GM18873 (cell line): ENCODE data around the gene VWA8.
"Not testable (repeated sequence)": the region's sequence is repeated elsewhere in the genome, so short reads cannot be mapped to it uniquely, and the experiment has no call there.

Experiments used
- ATAC-seq: cut with Tn5 transposase; IDR thresholded peaks from one replicate; pipeline ENCODE4 v1.9.1; 2021; ENCODE audit warnings: mild to moderate bottlenecking, moderate library complexity, moderate number of reproducible peaks; ENCODE audit not compliant: unreplicated experiment, low FRiP score

Gene VWA8

DNA sequence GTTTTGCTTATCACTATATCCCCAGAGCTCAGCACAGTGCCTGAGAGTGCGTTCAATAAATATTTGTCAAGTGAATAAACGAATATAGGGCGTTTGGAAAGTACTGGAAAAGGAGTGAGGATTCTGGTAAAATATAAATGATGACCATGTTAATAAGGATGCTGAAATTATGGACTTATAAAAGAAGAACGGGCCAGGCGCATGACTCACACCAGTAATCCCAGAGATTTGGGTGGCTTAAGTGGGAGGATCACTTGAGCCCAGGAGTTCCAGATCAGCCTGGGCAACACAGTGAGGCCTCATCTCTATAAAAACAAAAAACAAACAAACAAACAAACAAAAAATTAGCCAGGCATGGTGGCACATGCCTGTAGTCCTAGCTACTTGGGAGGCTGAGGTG, 198.1 kb downstream of the VWA8 start:
- ATAC-seq, result no peak

DNA sequence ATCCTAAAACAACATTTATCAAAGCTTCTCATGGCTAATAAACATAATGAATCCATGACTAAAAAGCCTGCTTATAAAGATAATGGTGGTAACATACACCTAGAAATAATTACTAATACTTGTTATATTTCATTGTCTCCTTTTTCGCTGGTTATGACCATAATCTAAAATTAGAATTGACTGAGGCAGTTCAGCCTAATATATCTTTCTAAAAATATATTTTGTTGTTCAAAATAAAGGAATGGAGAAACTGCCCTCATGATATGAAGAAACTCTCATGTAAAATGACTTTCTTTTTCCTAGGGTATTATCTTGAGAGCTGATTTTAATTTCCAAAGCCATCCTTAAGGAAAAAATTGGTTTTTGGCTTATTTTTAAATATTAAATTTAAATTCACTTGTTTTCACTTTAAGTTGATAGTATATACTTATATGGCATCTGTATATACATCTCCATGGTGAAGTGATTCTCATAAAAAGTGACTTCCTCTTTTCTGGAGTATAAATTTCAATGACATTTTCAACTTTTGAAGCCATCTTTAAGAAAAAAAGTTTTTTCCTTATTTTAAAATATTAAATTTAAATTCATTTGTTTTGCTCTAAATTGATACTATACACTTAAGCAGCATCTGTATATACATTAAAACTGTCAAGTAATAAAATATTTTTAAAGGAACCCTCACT, 204.6 kb downstream of the VWA8 start:
- no peak for ATAC-seq

DNA sequence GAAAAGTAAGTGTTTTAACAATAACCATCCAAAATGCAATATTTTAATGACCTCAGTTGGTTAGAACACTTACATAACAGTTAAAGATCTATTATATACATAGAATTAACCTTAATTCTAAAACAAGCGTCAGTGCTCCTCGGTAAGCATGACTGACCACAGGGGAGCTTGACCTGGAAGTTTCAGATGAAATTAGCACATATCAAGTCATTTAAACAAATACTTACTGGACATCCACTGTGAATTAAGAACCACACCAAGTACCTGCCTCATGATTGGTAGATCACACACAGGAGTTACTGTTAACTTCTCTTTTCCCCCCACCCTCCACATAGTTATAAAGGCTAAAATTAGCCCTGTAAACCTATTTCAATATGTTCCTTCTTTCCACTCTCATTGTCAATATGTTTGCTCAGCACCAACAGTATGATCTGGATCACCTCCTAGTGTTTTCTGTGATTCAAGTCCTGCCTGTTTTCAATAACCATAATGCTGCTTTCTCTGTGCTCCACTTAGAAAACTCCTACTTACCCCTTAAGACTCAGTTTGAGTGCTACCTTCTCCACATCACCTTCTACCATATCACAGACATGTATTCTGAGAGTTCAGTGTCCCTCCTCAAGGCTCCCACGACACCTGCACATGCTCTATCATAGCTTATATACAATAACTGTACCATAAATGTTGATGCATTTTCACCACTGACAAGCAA, 209.0 kb downstream of the VWA8 start:
- ATAC-seq, result no peak

DNA sequence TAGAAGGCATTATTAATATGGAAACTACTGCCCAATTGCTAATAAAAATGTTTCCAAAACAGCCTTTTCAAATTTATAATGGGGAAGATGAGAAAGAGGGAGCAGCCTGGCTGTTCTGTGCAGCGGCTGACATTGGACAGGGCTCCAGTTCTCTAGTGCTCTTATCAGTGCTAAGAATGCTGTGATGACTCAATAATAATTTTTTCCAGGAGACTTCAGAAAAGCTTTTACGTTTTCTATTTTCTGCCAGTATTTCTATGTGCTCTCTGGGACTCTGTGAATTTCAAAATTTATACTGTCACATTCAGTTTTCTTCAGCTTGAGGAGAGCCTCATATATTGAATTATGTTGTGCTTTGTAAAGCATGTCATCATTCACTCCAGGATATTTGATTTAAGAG, 209.6 kb downstream of the VWA8 start:
- ATAC-seq, result no peak

DNA sequence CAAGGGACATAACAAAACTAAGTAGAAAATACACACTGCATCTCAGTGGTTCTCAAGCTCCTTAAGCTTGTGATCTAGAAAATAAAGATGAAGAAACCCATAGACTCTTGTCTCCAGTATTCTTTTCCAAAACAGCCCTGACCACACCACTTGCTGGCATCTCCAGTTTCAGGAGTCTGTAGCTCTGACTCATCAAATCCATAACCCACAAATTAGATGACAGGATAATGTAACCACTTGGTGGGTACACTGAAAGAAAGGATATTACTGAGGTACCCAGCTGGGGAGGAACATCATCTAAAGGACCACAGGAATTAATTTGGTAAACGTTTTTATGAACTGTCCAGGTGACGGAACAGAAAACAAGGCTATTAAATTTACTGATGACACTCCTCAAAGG, 214.7 kb downstream of the VWA8 start:
- no peak for ATAC-seq

DNA sequence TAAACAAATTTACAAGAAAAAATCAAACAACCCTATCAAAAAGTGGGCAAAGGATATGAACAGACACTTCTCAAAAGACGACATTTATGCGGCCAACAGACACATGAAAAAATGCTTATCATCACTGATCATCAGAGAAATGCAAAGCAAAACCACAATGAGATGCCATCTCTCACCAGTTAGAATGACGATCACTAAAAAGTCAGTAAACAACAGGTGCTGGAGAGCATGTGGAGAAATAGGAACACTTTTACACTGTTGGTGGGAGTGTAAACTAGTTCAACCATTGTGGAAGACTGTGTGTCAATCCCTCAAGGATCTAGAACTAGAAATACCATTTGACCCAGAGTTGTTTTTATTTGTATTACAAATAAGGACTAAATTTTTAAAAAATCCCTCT, 215.4 kb downstream of the VWA8 start:
- not testable (repeated sequence) for ATAC-seq

DNA sequence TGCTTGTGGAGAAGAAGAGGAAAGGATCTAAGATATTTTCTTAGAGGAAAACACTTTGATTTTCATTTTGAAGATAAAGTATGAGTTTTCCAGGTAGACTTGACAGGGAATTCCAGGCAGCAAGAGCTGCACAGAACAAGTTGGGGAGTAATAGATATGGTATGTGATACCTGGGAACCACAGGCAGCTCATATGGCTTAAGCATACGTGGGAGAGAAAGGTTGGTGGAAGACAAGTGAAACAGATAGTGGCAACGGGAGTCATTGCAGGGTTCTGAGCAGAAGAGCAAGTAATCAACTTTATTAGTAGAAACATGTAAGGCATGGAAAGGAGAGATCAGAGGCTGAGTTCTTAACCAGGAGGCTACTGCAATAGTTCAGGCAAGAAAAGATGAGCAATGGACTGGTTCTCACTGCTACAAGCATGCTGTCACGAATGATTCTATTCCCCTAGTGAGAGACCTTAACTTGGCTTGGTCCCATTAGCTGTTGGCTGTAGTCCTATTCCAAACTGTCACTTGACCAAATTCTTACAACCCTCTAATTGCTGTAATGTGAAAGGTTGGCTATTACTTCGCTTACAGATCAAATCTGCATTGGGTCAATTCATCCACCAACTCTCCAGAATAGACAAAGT, 217.9 kb downstream of the VWA8 start:
- ATAC-seq, result no peak

DNA sequence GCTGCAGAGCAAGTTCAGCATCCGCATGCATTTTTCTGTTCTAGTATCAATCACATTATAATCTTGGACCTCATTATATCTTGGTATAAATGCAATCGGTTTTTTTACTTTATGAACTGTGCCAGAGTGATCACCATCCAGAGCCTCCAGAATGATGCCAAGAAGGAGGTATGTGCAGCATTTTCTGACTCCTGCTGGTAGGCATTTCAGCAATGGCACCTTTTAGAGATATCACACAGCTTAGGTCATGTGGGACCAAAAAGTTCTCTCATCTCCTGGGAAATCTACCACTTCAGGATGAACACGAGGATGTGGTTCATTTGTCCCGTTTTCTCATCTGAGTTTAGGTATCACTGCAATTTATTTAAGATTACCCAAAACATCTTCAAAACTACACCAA, 220.4 kb downstream of the VWA8 start:
- ATAC-seq, result no peak

DNA sequence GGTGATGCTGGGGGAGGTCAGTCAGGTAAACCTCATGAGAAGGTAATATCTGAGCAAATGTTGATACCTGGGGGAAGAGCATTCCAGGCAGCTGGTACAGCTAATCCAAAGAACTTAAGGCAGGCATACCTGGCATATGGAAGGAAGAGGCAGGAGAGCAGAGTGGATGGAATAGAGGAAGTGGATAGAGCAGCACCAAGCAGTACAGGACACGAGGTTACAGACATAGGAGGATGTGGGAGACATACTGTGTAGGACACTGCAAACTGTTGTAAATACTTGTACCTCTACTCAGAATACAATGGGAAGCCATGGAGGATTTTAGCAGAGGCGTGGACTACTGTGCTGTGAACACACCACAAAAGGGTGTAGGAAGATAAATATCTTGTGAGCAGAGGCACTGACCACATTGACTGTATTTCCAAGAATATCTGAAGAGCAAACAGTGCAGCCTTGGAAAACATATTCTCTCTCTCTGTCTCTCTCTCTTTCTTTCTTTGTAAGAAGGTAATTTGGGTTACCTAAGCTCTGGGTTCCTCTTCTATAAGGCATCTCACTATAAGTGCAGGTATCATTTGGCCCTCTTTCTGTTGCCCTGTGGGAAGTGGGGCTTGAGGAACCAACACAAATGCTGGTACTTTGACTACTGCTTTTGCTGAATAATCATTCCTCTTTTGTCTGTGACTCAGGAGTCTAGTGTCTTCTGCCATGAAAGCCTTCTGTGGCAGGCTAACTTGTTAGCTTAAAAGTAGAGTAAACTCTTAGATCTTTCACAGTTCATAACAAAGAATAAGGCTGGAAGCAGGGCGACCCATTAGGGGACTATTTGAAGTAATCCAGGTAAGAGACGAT, 238.0 kb downstream of the VWA8 start:
- ATAC-seq, result no peak

DNA sequence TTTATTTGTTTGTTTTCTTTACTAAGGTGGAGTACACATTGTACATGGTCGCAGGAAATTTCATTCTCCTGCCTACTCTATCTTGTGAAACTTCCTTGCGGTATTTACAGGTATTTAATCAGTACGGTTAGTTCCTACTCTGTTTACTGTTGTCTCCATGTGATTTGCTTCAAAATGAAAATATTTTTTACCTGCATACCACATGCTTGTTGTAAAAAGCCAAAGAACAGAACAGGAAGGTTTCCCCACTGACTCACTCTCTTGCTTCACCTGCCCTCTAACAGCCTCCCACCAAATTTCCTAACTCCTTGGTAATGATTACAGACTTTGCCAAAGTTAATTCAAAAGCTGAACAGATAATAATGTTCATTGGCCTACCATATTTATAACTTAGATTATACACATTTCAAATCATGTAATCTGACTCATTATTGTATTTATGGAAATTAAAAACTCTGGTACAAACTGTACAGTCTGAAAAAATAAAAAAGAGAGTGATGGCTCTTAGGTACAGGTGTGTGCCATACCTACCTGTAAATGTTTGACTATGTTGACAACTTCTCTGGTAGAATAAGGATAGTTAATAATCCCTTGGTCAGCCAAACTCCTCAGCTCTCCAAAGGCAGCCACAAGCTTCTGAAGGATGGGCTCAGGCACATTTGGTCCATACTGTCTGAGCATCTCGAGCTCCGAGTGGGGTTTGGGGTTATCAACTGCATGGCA, 239.9 kb downstream of the VWA8 start:
- ATAC-seq, result no peak

DNA sequence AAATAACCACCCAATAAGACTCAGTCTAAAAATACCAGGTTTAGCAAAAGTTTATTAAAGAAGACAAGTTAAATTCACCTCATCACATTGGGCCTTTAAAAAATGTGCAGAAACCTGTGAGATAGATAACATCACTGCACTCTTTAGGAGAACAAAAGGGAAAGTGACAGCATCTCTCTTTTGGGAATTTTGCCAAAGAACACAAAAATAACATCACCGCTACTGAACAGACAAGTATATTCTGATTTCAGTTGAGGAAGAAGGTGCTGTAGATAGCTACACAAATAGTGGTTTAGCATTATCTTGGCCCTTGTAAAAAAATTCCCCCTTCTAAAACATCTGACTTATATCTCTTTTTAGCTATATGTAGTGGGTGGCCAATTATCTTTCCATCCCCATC, 244.7 kb downstream of the VWA8 start:
- no peak for ATAC-seq

DNA sequence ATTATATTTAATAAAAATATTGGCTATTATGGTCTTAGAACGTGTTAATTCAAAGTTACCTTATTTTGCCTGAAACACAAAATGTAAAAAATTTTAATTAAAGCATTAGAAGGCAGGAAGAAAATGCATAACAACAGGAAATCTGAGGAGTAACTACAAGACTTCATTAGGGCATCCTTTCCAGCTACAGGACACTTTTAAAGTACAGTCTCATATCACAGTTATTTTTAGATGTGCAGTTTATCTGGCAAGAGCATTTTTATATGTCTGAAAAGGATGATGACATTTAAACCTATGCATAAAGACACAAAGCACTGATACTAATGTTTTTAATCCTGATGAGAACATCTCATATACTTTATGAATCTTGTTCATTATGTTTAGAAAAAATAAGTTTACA, 247.5 kb downstream of the VWA8 start:
- no peak for ATAC-seq

DNA sequence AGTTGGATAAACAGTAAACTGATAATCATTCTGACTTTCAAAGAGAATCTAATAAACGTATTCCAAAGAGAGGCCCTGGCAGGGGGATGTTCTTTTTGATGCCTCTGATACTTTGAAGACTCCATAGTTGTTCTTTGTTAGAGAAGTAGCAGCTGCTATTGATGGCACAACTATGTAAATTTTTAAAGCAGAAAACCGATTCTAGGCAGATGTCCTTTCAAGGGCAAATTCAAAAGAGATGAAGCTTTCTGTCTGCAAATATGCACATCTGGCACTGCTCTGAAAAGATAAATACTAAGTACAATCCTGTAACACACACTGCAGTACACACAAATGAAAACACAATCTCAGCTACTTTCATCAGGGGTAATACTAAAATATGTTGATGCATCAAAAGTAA, 250.1 kb downstream of the VWA8 start:
- ATAC-seq, result no peak

DNA sequence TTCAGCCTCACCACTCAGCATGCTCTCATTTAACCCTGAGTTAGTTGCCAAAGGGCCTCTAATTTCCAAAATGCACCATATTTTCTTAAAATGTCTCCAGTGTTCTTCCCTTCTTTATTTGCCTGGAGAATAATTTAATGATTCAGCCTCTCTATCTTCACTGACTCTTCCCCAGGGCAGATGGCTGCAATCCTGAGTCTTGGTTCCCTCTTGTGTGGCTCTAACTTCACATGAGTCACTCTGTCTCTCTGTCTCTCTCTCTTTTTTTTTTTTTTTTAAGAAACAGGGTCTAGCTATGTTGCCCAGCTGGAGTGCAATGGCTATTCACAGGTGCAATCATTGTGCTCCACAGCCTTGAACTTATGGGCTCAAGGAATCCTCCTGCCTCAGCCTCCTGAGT, 251.4 kb downstream of the VWA8 start:
- no peak for ATAC-seq

DNA sequence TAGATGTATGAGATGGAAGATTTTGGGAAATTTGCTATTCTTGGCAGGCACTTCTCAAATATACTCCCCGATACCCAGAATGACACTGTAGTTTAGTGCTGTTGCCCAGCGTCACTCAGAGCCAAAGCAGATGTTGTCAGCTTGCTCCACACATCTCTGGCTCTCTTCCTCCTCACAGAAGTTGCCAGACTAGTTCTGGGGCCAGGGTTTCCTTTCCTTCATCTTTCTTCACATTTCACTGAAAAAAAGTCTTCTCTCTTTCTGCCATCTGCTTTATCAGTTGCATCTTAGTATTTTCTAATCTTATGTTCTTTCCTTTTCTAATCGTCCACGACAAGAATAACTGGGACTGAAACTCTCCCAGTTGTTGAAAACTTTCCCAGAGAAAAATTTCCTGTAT, 252.2 kb downstream of the VWA8 start:
- no peak for ATAC-seq

DNA sequence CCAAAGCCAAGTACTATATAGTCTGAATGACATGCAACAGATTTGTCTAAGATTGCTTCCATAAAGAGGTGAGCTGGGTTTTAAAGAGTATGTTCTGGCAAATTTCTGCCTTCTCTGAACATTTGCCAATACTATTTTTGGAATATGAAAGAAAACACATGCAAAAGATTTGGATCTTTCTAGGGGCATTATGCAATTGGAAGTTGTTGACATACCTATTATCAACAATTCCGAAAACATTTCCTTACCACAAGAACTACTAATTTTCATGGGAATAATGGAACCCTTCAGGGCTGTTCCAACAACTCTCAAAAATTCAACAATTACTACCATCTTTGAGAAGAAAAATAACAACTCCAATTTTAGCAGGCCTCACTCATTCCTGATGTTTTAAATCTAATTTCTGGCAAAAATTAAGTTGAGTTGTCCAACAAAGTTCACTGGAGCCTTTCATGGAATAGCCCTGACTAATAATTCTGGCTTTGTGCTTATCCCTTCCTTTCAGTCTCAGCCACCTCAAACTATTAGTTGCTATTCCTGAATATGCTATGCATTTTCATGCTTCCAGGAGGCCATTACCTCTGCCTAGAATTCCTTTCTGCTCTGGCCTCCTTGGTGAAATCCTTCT, 253.6 kb downstream of the VWA8 start:
- ATAC-seq, result no peak

DNA sequence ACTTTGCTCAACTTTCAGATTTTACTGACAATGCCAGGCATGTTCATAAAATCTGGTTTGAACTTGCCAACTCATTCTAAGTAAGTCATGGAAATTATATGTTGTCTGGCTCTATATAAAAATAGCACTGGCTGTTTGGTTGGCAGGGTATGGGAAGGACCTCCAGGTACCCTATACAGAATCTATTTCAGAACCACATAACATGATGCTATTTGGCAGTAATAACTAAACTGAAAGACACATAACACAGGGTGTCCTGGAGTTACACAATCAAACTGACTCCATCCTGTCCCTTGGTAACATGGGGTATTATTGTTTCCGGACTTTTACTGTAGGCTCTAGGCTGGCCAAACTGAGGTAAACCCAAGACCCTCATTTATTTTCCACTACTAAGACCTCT, 254.8 kb downstream of the VWA8 start:
- ATAC-seq, result no peak

DNA sequence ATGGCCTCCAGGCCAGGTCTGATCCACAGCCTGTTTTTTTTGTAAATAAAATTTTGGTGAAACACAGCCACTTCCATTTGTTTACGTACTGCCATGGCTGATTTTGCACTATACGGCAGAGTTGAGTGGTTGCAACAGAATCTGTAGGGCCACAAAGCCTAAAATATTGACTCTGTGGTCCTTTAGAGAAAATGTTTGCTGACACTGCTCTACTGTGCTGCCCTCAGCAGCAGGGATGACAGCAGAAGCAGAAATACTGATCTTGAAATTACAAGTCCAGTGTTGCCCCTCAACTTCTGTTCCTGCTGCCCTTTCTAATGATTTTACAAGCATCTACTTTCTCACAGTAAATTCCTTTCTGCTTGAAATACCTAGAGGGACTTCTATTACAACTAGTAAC, 258.4 kb downstream of the VWA8 start:
- no peak for ATAC-seq

DNA sequence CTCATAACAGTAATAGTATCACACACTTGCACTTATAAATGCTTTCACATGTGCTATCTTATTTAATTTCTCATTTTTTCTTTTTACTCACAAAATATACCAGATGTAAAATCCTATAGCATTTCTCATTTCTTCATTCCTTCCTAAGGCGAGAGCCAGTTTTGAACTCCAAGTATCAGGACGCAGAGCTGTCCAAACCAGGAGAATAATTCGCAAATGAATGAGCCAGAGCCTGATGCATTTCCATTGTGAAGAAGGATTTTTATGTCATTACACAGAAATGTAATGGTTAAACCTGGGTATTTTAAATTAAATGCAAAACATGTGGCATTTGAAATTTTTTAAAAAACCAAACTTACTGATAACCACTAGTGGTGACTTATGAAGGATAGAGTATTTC, 259.2 kb downstream of the VWA8 start:
- no peak for ATAC-seq

DNA sequence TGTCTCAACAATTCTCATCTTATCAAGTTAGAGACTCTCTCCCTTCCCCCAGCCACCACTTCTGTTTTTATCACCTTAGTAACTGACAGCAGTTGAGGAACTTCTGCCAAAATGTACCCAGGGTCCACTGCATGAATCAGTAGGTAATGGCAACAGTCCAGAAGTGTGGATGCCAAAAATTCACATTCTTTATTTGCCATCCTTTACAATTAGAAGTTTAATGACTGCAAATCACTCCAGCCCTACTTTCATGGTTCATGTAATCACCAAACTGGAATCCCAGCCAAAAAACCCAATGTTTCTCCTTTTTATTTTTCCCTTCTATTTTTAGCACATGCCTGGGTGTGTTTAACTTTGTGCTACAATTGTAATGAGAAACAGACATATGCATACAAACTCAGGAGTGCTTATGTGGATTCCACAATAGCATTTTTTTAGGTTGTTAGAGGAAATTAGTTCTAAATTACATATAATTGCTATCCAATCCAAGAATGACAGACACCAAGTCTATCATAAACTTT, 260.1 kb downstream of the VWA8 start:
- no peak for ATAC-seq
